Prostate gland (tissue), 2 donors: Measurements from ENCODE around the gene ZNHIT3. TPM values are rescaled to one million over a fixed set of nuclear protein-coding genes. Genes with fewer than 3 reads are reported as not detected.
"Not testable (repeated sequence)": the region's sequence is repeated elsewhere in the genome, so short reads cannot be mapped to it uniquely, and the experiment has no call there.

Source experiments
- DNase-seq: peaks from one replicate; pipeline ENCODE4 v3.0.0-alpha.2; 2019; ENCODE audit warnings: low spot score
- H3K27ac ChIP-seq, 2 donors: fragments of 200-600 bp; sonication (generic); 2 replicates each; pipeline ENCODE4 v1.5.1; 2017 to 2019
- H3K27me3 ChIP-seq: fragments of 200-600 bp; sonication (generic); replicated peaks from 2 replicates; pipeline ENCODE4 v1.5.1; 2019; ENCODE audit not compliant: insufficient read depth
- H3K36me3 ChIP-seq, 2 donors: fragments of 200-600 bp; sonication (generic); 1 replicate in 1 of 2; 2 replicates in 1 of 2; pipeline versions ENCODE4 v1.5.1 to v1.8.1; 2017 to 2019
- H3K4me1 ChIP-seq: fragments of 200-600 bp; sonication (generic); replicated peaks from 2 replicates; pipeline ENCODE4 v1.5.1; 2019
- H3K4me3 ChIP-seq, 2 donors: fragments of 200-600 bp; sonication (generic); 2 replicates each; pipeline ENCODE4 v1.5.1; 2017 to 2019
- H3K9me3 ChIP-seq: fragments of 200-600 bp; sonication (generic); 2 replicates; pipeline ENCODE4 v1.5.1; 2017
- CTCF ChIP-seq, 4 experiments: fragments of 200-600 bp in 2 of 4; fragments of 450-650 bp in 2 of 4; sonication (generic) in 2 of 4; IDR thresholded peaks; 1 replicate in 3 of 4; 2 replicates in 1 of 4; pipeline ENCODE4 v1.5.1; 2016 to 2019; ENCODE audit warnings: antibody characterized with exemption in 4 of 4, mild to moderate bottlenecking in 2 of 4, moderate library complexity in 2 of 4
- POLR2A ChIP-seq: fragments of 450-650 bp; IDR thresholded peaks from one replicate; pipeline ENCODE4 v1.6.1; 2016; ENCODE audit warnings: antibody characterized with exemption, mild to moderate bottlenecking
- POLR2AphosphoS5 ChIP-seq: sonication (generic); formaldehyde crosslinking; IDR thresholded peaks from one replicate; pipeline ENCODE4 v1.6.1; 2017; ENCODE audit warnings: antibody characterized with exemption
- WGBS: methylation state at CpG from one replicate; pipeline ENCODE4 v1.1.5; 2018; 5-methylcytosine and 5-hydroxymethylcytosine counted together
- intact Hi-C: fragments of 100-400 bp; cut with DNase I; formaldehyde crosslinking; loops from one replicate; pipeline ENCODE4 v1.14.2; 2022
- total RNA-seq, 2 donors: library from RNA; depleted of rRNA; stranded (reverse); fragments of >200 nt; gene quantifications; one replicate each; pipeline ENCODE4 v1.1.0, GENCODE V29; 2016

The ZNHIT3 gene
- total RNA-seq, 2 donors from 2014 or later: 29.1 to 36.9 TPM

- no peak overlapping the region for H3K4me3 ChIP-seq
- no peak for DNase-seq
- H3K27ac ChIP-seq: no peak overlapping the region
- WGBS: 76% methylated on average over 7 of the region's 7 CpGs
- H3K9me3 ChIP-seq: no peaks in the 10 kb centered on the region
- no peaks in the 10 kb centered on the region for H3K36me3 ChIP-seq
- H3K4me1 ChIP-seq: no peaks in the 10 kb centered on the region
- H3K27me3 ChIP-seq: no peaks in the 10 kb centered on the region
- intact Hi-C loops: loop anchor here (2.0 to 10.0 kb wide), 2 partner anchors 337 to 513 kb away; no protein-coding TSS in a partner anchor
- TF ChIP-seq CTCF (IDR thresholded peaks at IDR 0.05) (no peak), POLR2A (no peak), POLR2AphosphoS5 (no peak)
Observed at GRCh38 chr17:36481829-36482228, 4.7 kb upstream of the ZNHIT3 start.

- intact Hi-C loops: loop anchor here (2.0 to 10.0 kb wide), 2 partner anchors 338 to 514 kb away; no protein-coding TSS in a partner anchor
- TF ChIP-seq POLR2A (no peak), POLR2AphosphoS5 (peak; percentile 28), CTCF (IDR thresholded peaks at IDR 0.05) (peak; percentile 68 to 95 (median 84))
- 16% methylated on average over 31 of the region's 79 CpGs for WGBS
- DNase-seq: peak; percentile 69
- Histone ChIP-seq H3K4me3 (peak overlapping the region; percentile 22 to 31), H3K9me3 (no peaks in the 10 kb centered on the region), H3K27ac (no peak overlapping the region), H3K4me1 (no peaks in the 10 kb centered on the region), H3K36me3 (no peaks in the 10 kb centered on the region), H3K27me3 (no peaks in the 10 kb centered on the region)
Observed at GRCh38 chr17:36482611-36483504, 3.6 kb upstream of the ZNHIT3 start.

- H3K36me3 ChIP-seq, H3K27me3 ChIP-seq, H3K9me3 ChIP-seq, H3K4me3 ChIP-seq, DNase-seq, H3K4me1 ChIP-seq, H3K27ac ChIP-seq: not testable (repeated sequence)
- WGBS: 82% methylated on average over 7 of the region's 7 CpGs
- intact Hi-C loops: loop anchor here (10.0 kb wide), 1 partner anchor 339 kb away; no protein-coding TSS in a partner anchor
Observed at GRCh38 chr17:36484021-36484420, 2.5 kb upstream of the ZNHIT3 start.

GRCh38 chr17:36485027-36485426 is 1.5 kb upstream of the ZNHIT3 start:
- Histone ChIP-seq H3K27me3 (no peaks in the 10 kb centered on the region), H3K4me1 (no peaks in the 10 kb centered on the region), H3K36me3 (no peaks in the 10 kb centered on the region), H3K9me3 (no peaks in the 10 kb centered on the region), H3K27ac (no peak overlapping the region), H3K4me3 (no peak overlapping the region)
- TF ChIP-seq CTCF (IDR thresholded peaks at IDR 0.05): no peak
- no peak for TF ChIP-seq POLR2AphosphoS5
- no peak for TF ChIP-seq POLR2A
- no peak for DNase-seq
- intact Hi-C loops: loop anchor here (5.0 to 10.0 kb wide), 2 partner anchors 47 to 340 kb away; partner anchors contain the start of genes MYO19 and PIGW
- WGBS: 90% methylated on average over 8 of the region's 8 CpGs

GRCh38 chr17:36485805-36486203 is 677 bp upstream of the ZNHIT3 start:
- TF ChIP-seq POLR2AphosphoS5 (no peak), CTCF (IDR thresholded peaks at IDR 0.05) (no peak), POLR2A (no peak)
- Histone ChIP-seq H3K9me3 (no peaks in the 10 kb centered on the region), H3K36me3 (no peaks in the 10 kb centered on the region), H3K4me1 (no peaks in the 10 kb centered on the region), H3K4me3 (peak overlapping the region; percentile 92 to 97), H3K27me3 (no peaks in the 10 kb centered on the region), H3K27ac (no peak overlapping the region)
- WGBS: 39% methylated on average over 10 of the region's 10 CpGs
- intact Hi-C loops: loop anchor here (5.0 to 10.0 kb wide), 2 partner anchors 46 to 341 kb away; partner anchors contain the start of genes MYO19 and PIGW
- DNase-seq: no peak
